Aorta (tissue), 5 donors: ENCODE measurements around the gene MEIKIN. TPM values are rescaled to one million over a fixed set of nuclear protein-coding genes. Genes with fewer than 3 reads are reported as not detected.
"Not testable (repeated sequence)": the region's sequence is repeated elsewhere in the genome, so short reads cannot be mapped to it uniquely, and the experiment has no call there.

Experiments used
- ATAC-seq: fragments of 200-7000 bp; cut with Tn5 transposase; one replicate; pipeline ENCODE4 v1.9.1; 2022; ENCODE audit warnings: moderate library complexity; ENCODE audit not compliant: low FRiP score
- DNase-seq, 2 donors: peaks; one replicate each; pipeline ENCODE4 v3.0.0-alpha.2; 2020
- H3K27ac ChIP-seq, 2 donors: one replicate each; pipeline ENCODE4 v1.5.1; 2013; ENCODE audit warnings: low read length in 2 of 2, mild to moderate bottlenecking in 2 of 2, moderate library complexity in 2 of 2, control low read depth in 1 of 2, inconsistent platforms in 1 of 2, low read depth in 1 of 2
- H3K27me3 ChIP-seq, 2 donors: one replicate each; pipeline ENCODE4 v1.6.1; 2013; ENCODE audit warnings: control low read depth in 1 of 2, low read length in 1 of 2, mild to moderate bottlenecking in 1 of 2, moderate library complexity in 1 of 2; ENCODE audit not compliant: insufficient read depth in 2 of 2, control insufficient read depth in 1 of 2
- H3K36me3 ChIP-seq, 2 donors: one replicate each; pipeline ENCODE4 v1.6.1; 2013; ENCODE audit warnings: control low read depth in 1 of 2, low read length in 1 of 2, mild to moderate bottlenecking in 1 of 2; ENCODE audit not compliant: insufficient read depth in 2 of 2, control insufficient read depth in 1 of 2
- H3K4me1 ChIP-seq, 2 donors: one replicate each; pipeline ENCODE4 v1.6.1; 2013; ENCODE audit warnings: low read length in 2 of 2, control low read depth in 1 of 2, mild to moderate bottlenecking in 1 of 2, moderate library complexity in 1 of 2; ENCODE audit not compliant: insufficient read depth in 2 of 2, control insufficient read depth in 1 of 2
- H3K4me3 ChIP-seq, 2 donors: one replicate each; pipeline ENCODE4 v1.5.1; 2013; ENCODE audit warnings: low read length in 2 of 2, control low read depth in 1 of 2, mild to moderate bottlenecking in 1 of 2
- H3K9me3 ChIP-seq: one replicate; pipeline ENCODE4 v1.6.1; 2013; ENCODE audit warnings: mild to moderate bottlenecking, low read length; ENCODE audit not compliant: control insufficient read depth
- WGBS, 2 donors: extraction: QIAGEN DNeasy Blood & Tissue Kit; methylation state at CpG; one replicate each; pipeline ENCODE4 v1.1.7; 2013; 5-methylcytosine and 5-hydroxymethylcytosine counted together
- intact Hi-C, 2 donors: fragments of 100-400 bp; cut with DNase I; formaldehyde crosslinking; loops; one replicate each; pipeline versions ENCODE4 v1.14.2 to v1.15.0; 2022
- polyA plus RNA-seq, 2 donors: library from polyadenylated mRNA; stranded (reverse); fragments of 200-250 nt; gene quantifications; one replicate each; pipeline ENCODE4 v1.2.3, GENCODE V29; 2013
- total RNA-seq, 2 donors: library from RNA; stranded (reverse); fragmentation: NEBNext Ultra II Directional; extraction: Animal tissue kit (Norgen Biotek cat#: 25700); gene quantifications; one replicate each; pipeline ENCODE4 v1.2.1, GENCODE V29; 2021
- donor health status: healthy with polysubstance abuse.
- donor health status: Bipolar disorder and iron deficiency.
- donor health status: DM: no; HTN: no; CAD: no.
- donor health status: DM: no; HTN: no; CAD: no.
- donor health status: DM: yes; HTN: yes; CAD: no.

Gene MEIKIN
- total and polyA plus RNA-seq, 4 donors: 1.2 to 3.4 TPM; not detected in 2

GRCh38 chr5:131902266-131902665 is 43.2 kb downstream of the MEIKIN start:
- ATAC-seq, H3K9me3 ChIP-seq, H3K27ac ChIP-seq, H3K4me1 ChIP-seq, H3K36me3 ChIP-seq, H3K27me3 ChIP-seq, intact Hi-C loops, DNase-seq, H3K4me3 ChIP-seq: not testable (repeated sequence)
- 76 to 81% methylated on average over 1 of the region's 1 CpG for WGBS, 2 donors

- no peaks in the 10 kb centered on the region for H3K9me3 ChIP-seq
- intact Hi-C loops: no loop called here
- H3K4me1 ChIP-seq: no peaks in the 10 kb centered on the region
- DNase-seq (no peak), ATAC-seq (no peak)
- H3K36me3 ChIP-seq: no peaks in the 10 kb centered on the region
- no peaks in the 10 kb centered on the region for H3K27me3 ChIP-seq
- H3K4me3 ChIP-seq: no peak overlapping the region
- no peak overlapping the region for H3K27ac ChIP-seq
Observed at GRCh38 chr5:131899686-131900085, 45.8 kb downstream of the MEIKIN start.

- Histone ChIP-seq H3K36me3 (no peaks in the 10 kb centered on the region), H3K4me1 (no peaks in the 10 kb centered on the region), H3K27ac (no peak overlapping the region), H3K4me3 (no peak overlapping the region), H3K27me3 (no peaks in the 10 kb centered on the region), H3K9me3 (no peaks in the 10 kb centered on the region)
- no peak for DNase-seq
- intact Hi-C loops: no loop called here
- ATAC-seq: no peak
- 39 to 49% methylated on average over 5 of the region's 5 CpGs for WGBS, 2 donors
Observed at GRCh38 chr5:131883984-131884383, 61.5 kb downstream of the MEIKIN start.

- ATAC-seq: no peak
- intact Hi-C loops: no loop called here
Observed at GRCh38 chr5:131879705-131880104, 65.8 kb downstream of the MEIKIN start.

GRCh38 chr5:131877873-131878272 is 67.6 kb downstream of the MEIKIN start:
- no peak for DNase-seq
- ATAC-seq: no peak
- no peak overlapping the region for H3K27ac ChIP-seq
- H3K4me3 ChIP-seq: no peak overlapping the region
- 87 to 92% methylated on average over 2 of the region's 2 CpGs for WGBS, 2 donors
- H3K4me1 ChIP-seq: no peaks in the 10 kb centered on the region
- no peaks in the 10 kb centered on the region for H3K9me3 ChIP-seq
- no peaks in the 10 kb centered on the region for H3K27me3 ChIP-seq
- no peaks in the 10 kb centered on the region for H3K36me3 ChIP-seq
- intact Hi-C loops: no loop called here

More at GRCh38 chr5:131879705-131880104, 65.8 kb downstream of the MEIKIN start:
- Histone ChIP-seq H3K36me3 (no peaks in the 10 kb centered on the region), H3K27me3 (no peaks in the 10 kb centered on the region), H3K9me3 (no peaks in the 10 kb centered on the region), H3K27ac (no peak overlapping the region), H3K4me3 (no peak overlapping the region), H3K4me1 (no peaks in the 10 kb centered on the region)
- WGBS, 2 donors: 91% methylated on average over 5 of the region's 5 CpGs
- no peak for DNase-seq

GRCh38 chr5:131871251-131871650 is 74.2 kb downstream of the MEIKIN start:
- peak in 1 of 2 donors; percentile 61 for DNase-seq
- H3K27ac ChIP-seq, H3K4me3 ChIP-seq, ATAC-seq, H3K27me3 ChIP-seq, H3K36me3 ChIP-seq, H3K4me1 ChIP-seq, H3K9me3 ChIP-seq, intact Hi-C loops: not testable (repeated sequence)
- WGBS, 2 donors: 85 to 92% methylated on average over 11 to 12 of the region's 12 CpGs

- Histone ChIP-seq H3K9me3 (peaks cover 6% of the 10 kb centered on the region), H3K36me3 (no peaks in the 10 kb centered on the region), H3K4me1 (no peaks in the 10 kb centered on the region), H3K27me3 (no peaks in the 10 kb centered on the region), H3K27ac (no peak overlapping the region), H3K4me3 (no peak overlapping the region)
- no peak for ATAC-seq
- WGBS, 2 donors: 33 to 51% methylated on average over 2 of the region's 2 CpGs
- DNase-seq: no peak
- intact Hi-C loops: no loop called here
Observed at GRCh38 chr5:131867524-131867923, 77.9 kb downstream of the MEIKIN start.

GRCh38 chr5:131863700-131864099 is 81.8 kb downstream of the MEIKIN start:
- ATAC-seq: no peak
- Histone ChIP-seq H3K27me3 (no peaks in the 10 kb centered on the region), H3K9me3 (peaks cover 6% of the 10 kb centered on the region), H3K36me3 (no peaks in the 10 kb centered on the region), H3K27ac (no peak overlapping the region), H3K4me3 (no peak overlapping the region), H3K4me1 (no peaks in the 10 kb centered on the region)
- no peak for DNase-seq
- intact Hi-C loops: no loop called here
- 81 to 87% methylated on average over 5 of the region's 5 CpGs for WGBS, 2 donors

- ATAC-seq (no peak), DNase-seq (no peak)
- intact Hi-C loops: no loop called here
- H3K4me3 ChIP-seq: no peak overlapping the region
- 91 to 94% methylated on average over 10 of the region's 10 CpGs for WGBS, 2 donors
- H3K27ac ChIP-seq: no peak overlapping the region
- no peaks in the 10 kb centered on the region for H3K4me1 ChIP-seq
- no peaks in the 10 kb centered on the region for H3K27me3 ChIP-seq
- H3K36me3 ChIP-seq: no peaks in the 10 kb centered on the region
- no peaks in the 10 kb centered on the region for H3K9me3 ChIP-seq
Observed at GRCh38 chr5:131857388-131857787, 88.1 kb downstream of the MEIKIN start.
